Measurements from ENCODE around the gene MYT1. TPM values are rescaled to one million over a fixed set of nuclear protein-coding genes. Genes with fewer than 3 reads are reported as not detected.

The MYT1 gene
- total RNA-seq, 1 experiment from 2014 or later: 0.22 TPM

DNA sequence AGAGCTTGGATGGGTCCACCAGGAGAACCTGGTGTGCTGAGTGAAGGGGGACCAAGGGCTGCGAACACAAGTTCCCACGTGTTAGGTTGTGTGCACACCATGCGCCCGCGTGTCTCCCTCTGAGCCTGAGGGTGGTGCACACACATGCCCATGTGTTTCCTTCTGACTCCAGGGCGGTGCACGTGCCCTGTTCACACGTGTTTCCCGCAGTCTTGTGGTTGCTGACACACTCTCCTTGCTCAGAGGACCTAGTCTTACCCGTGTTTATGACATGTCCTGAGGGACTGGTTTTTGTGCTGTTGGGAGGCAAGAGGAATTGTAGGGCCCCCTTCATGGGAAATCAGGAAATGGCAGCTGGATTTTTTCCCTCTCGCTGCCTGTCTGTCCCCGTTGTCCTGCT, 55.0 kb downstream of the MYT1 start:
- intact Hi-C loops (cut with micrococcal nuclease): no loop called here
- Histone ChIP-seq H3K4me1 (ENCODE audit: insufficient read depth, low read length) (no peaks in the 10 kb centered on the region), H3K9ac (ENCODE audit: low read length) (no peak overlapping the region), H3K27ac (ENCODE audit: low read length) (no peak overlapping the region), H3K36me3 (ENCODE audit: low read depth, low read length) (no peaks in the 10 kb centered on the region), H4K20me1 (ENCODE audit: low read length) (no peaks in the 10 kb centered on the region), H3K79me2 (ENCODE audit: low read length) (no peaks in the 10 kb centered on the region), H3K27me3 (ENCODE audit: low read length) (peaks cover 15% of the 10 kb centered on the region; the same call in 1 of the 2 replicates), H3K4me3 (ENCODE audit: low read length) (no peak overlapping the region), H2AFZ (ENCODE audit: low read length) (no peak overlapping the region), H3K9me2 (replicated peaks; ENCODE audit: low read length) (no peaks in the 10 kb centered on the region), H3F3A (ENCODE audit: low read length, unreplicated experiment) (no peaks in the 10 kb centered on the region), H3K9me3 (ENCODE audit: low read length) (no peaks in the 10 kb centered on the region), H3K4me2 (ENCODE audit: low read length) (no peak overlapping the region)
- DNase-seq (no peak), ATAC-seq (no peak)
- CTCF ChIA-PET: no interaction called here
- TF ChIP-seq EZH2 (IDR thresholded peaks at IDR 0.05; ENCODE audit: low read length, unreplicated experiment) (no peak), EZH2phosphoT487 (IDR thresholded peaks at IDR 0.05; ENCODE audit: borderline replicate concordance, low read length) (no peak)
- TF ChIP-seq, protein P1, sequence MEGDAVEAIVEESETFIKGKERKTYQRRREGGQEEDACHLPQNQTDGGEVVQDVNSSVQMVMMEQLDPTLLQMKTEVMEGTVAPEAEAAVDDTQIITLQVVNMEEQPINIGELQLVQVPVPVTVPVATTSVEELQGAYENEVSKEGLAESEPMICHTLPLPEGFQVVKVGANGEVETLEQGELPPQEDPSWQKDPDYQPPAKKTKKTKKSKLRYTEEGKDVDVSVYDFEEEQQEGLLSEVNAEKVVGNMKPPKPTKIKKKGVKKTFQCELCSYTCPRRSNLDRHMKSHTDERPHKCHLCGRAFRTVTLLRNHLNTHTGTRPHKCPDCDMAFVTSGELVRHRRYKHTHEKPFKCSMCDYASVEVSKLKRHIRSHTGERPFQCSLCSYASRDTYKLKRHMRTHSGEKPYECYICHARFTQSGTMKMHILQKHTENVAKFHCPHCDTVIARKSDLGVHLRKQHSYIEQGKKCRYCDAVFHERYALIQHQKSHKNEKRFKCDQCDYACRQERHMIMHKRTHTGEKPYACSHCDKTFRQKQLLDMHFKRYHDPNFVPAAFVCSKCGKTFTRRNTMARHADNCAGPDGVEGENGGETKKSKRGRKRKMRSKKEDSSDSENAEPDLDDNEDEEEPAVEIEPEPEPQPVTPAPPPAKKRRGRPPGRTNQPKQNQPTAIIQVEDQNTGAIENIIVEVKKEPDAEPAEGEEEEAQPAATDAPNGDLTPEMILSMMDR (conservative IDR thresholded peaks at IDR 0.05; ENCODE audit: low read depth, low read length): no peak
- POLR2A ChIA-PET (ENCODE audit: unreplicated experiment): no interaction called here
- no TSS peak for BruUV-seq (replicated peaks)

DNA sequence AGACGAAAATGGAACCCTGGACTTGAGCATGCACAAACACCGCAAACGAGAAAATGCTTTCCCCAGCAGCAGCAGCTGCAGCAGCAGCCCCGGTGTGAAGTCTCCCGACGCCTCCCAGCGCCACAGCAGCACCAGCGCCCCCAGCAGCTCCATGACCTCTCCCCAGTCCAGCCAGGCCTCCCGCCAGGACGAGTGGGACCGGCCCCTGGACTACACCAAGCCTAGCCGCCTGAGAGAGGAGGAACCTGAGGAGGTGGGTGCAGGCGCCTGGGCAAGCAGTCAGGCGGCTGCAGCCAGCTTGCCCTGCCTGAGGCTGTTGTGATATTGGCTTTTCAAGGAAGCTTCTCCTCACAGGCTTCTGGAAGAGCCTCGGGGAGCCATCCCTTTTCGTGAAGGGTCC, 55.5 kb downstream of the MYT1 start:
- TF ChIP-seq, protein P1 (conservative IDR thresholded peaks at IDR 0.05; ENCODE audit: low read depth, low read length): no peak
- TF ChIP-seq EZH2phosphoT487 (IDR thresholded peaks at IDR 0.05; ENCODE audit: borderline replicate concordance, low read length) (no peak), EZH2 (IDR thresholded peaks at IDR 0.05; ENCODE audit: low read length, unreplicated experiment) (no peak)
- no peak overlapping the region for H3K27ac ChIP-seq (ENCODE audit: low read length)
- no peaks in the 10 kb centered on the region for H3K9me2 ChIP-seq (replicated peaks; ENCODE audit: low read length)
- H3F3A ChIP-seq (ENCODE audit: low read length, unreplicated experiment): no peaks in the 10 kb centered on the region
- H3K36me3 ChIP-seq (ENCODE audit: low read depth, low read length): no peaks in the 10 kb centered on the region
- H3K9me3 ChIP-seq (ENCODE audit: low read length): no peaks in the 10 kb centered on the region
- ATAC-seq (no peak), DNase-seq (no peak)
- no peak overlapping the region for H3K4me2 ChIP-seq (ENCODE audit: low read length)
- H3K4me1 ChIP-seq (ENCODE audit: insufficient read depth, low read length): no peaks in the 10 kb centered on the region
- no TSS peak for BruUV-seq (replicated peaks)
- ChIA-PET CTCF (no interaction called here), POLR2A (ENCODE audit: unreplicated experiment) (no interaction called here)
- intact Hi-C loops (cut with micrococcal nuclease): no loop called here
- H2AFZ ChIP-seq (ENCODE audit: low read length): no peak overlapping the region
- no peaks in the 10 kb centered on the region for H4K20me1 ChIP-seq (ENCODE audit: low read length)
- H3K79me2 ChIP-seq (ENCODE audit: low read length): no peaks in the 10 kb centered on the region
- no peak overlapping the region for H3K9ac ChIP-seq (ENCODE audit: low read length)
- H3K27me3 ChIP-seq (ENCODE audit: low read length): peaks cover 15% of the 10 kb centered on the region; the same call in 1 of the 2 replicates
- H3K4me3 ChIP-seq (ENCODE audit: low read length): no peak overlapping the region

DNA sequence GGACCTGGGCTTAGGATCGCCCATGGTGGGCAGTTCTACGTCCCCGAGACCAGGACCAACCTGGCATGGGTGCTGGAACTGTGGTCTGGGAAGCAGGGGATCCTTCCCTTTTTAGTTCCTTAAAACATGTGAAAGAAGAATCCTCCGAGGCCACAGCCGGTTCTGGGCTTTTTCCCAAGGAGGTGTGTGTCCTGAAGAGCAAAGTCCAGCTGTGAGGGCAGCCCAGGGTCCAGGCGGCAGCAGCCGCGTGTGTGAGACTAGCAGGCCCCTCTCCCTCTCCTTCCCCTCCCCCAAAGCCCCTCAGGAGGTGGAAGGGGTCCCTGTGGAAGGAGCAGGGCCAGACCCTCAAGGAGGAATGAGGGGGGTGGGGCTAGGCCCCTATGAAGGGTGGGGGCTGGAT, 56.2 kb downstream of the MYT1 start:
- CTCF ChIA-PET: no interaction called here
- H3K36me3 ChIP-seq (ENCODE audit: low read depth, low read length): no peaks in the 10 kb centered on the region
- H4K20me1 ChIP-seq (ENCODE audit: low read length): no peaks in the 10 kb centered on the region
- H3K4me3 ChIP-seq (ENCODE audit: low read length): no peak overlapping the region
- no peak overlapping the region for H2AFZ ChIP-seq (ENCODE audit: low read length)
- H3K79me2 ChIP-seq (ENCODE audit: low read length): no peaks in the 10 kb centered on the region
- no peak for DNase-seq
- POLR2A ChIA-PET (ENCODE audit: unreplicated experiment): no interaction called here
- BruUV-seq (replicated peaks): no TSS peak
- TF ChIP-seq EZH2 (IDR thresholded peaks at IDR 0.05; ENCODE audit: low read length, unreplicated experiment): no peak
- TF ChIP-seq, protein P1 (conservative IDR thresholded peaks at IDR 0.05; ENCODE audit: low read depth, low read length): no peak
- TF ChIP-seq EZH2phosphoT487 (IDR thresholded peaks at IDR 0.05; ENCODE audit: borderline replicate concordance, low read length): no peak
- no peak for ATAC-seq
- H3K9ac ChIP-seq (ENCODE audit: low read length): no peak overlapping the region
- no peak overlapping the region for H3K27ac ChIP-seq (ENCODE audit: low read length)
- no peaks in the 10 kb centered on the region for H3F3A ChIP-seq (ENCODE audit: low read length, unreplicated experiment)
- H3K4me2 ChIP-seq (ENCODE audit: low read length): no peak overlapping the region
- H3K27me3 ChIP-seq (ENCODE audit: low read length): peaks cover 15% of the 10 kb centered on the region; the same call in 1 of the 2 replicates
- intact Hi-C loops (cut with micrococcal nuclease): no loop called here
- H3K4me1 ChIP-seq (ENCODE audit: insufficient read depth, low read length): no peaks in the 10 kb centered on the region
- no peaks in the 10 kb centered on the region for H3K9me3 ChIP-seq (ENCODE audit: low read length)
- no peaks in the 10 kb centered on the region for H3K9me2 ChIP-seq (replicated peaks; ENCODE audit: low read length)

Measured in PC-3 (cell line).